ENCODE data around the gene CAMK1G.

Gene CAMK1G

DNA sequence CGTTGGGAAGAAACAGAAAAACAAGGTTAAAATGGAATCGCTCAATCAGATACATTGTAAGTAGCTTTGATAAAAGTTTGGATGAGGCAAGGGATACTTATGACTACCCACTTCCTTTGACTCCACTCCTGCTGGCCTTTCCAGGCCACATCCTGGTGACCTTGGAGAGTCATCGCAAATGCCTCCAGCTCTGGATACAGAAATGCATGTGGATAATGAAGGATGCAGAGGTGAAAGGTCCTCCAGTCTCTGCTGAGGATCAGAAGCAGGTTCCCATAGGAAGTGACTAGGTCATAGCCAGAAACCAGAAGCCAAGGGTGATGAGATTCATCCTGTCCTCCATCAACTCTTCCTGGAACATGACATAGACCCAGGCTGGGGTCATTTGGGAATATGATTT is 6.2 kb upstream of the CAMK1G start:
- Histone ChIP-seq H3K4me2 (ENCODE audit: insufficient read depth, low read length) (no peak overlapping the region), H3K79me2 (ENCODE audit: insufficient read depth, low read length) (no peaks in the 10 kb centered on the region), H3K9me3 (ENCODE audit: insufficient read depth, low read length, severe bottlenecking) (no peaks in the 10 kb centered on the region), H4K20me1 (ENCODE audit: insufficient read depth, low read length) (no peaks in the 10 kb centered on the region), H3K36me3 (ENCODE audit: insufficient read depth, low read length) (no peaks in the 10 kb centered on the region), H3K4me1 (ENCODE audit: insufficient read depth, low read length) (no peaks in the 10 kb centered on the region), H2AFZ (ENCODE audit: low read depth, low read length) (no peak overlapping the region), H3K27me3 (ENCODE audit: insufficient read depth, low read length, poor library complexity) (peaks cover 4% of the 10 kb centered on the region), H3K9ac (ENCODE audit: low read depth, low read length) (no peak overlapping the region), H3K27ac (ENCODE audit: low read length) (no peak overlapping the region), H3K4me3 (ENCODE audit: low read depth in 1 of 2, low read length in 2 of 2) (no peak overlapping the region)
- TF ChIP-seq, protein P1, sequence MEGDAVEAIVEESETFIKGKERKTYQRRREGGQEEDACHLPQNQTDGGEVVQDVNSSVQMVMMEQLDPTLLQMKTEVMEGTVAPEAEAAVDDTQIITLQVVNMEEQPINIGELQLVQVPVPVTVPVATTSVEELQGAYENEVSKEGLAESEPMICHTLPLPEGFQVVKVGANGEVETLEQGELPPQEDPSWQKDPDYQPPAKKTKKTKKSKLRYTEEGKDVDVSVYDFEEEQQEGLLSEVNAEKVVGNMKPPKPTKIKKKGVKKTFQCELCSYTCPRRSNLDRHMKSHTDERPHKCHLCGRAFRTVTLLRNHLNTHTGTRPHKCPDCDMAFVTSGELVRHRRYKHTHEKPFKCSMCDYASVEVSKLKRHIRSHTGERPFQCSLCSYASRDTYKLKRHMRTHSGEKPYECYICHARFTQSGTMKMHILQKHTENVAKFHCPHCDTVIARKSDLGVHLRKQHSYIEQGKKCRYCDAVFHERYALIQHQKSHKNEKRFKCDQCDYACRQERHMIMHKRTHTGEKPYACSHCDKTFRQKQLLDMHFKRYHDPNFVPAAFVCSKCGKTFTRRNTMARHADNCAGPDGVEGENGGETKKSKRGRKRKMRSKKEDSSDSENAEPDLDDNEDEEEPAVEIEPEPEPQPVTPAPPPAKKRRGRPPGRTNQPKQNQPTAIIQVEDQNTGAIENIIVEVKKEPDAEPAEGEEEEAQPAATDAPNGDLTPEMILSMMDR (IDR thresholded peaks at IDR 0.05; ENCODE audit: borderline replicate concordance, extremely low read depth, low read length, poor library complexity, severe bottlenecking) = no peak
- TF ChIP-seq EZH2 (IDR thresholded peaks at IDR 0.05; ENCODE audit: borderline replicate concordance, low read depth, low read length, severe bottlenecking) = no peak
- no peak for DNase-seq
- no peak for ATAC-seq (ENCODE audit: insufficient read depth, low read depth)

DNA sequence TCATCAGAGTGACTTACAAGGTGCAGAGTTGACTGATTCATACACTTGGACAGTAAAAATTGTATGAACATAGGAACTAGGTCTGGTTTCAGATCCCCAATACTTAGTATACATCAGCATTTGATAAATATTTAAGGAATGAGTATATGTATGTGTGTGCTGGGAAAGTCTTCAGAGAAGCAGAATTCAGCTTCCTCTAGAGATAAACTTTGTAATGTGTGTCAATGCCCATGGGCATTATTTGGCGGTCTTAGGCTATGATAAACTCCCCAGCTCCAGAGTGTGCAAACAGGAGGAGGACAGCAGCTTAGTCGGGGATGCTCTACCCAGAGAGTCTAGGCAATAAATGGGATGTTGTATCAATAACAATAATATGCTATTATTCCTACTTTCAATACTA is 2.9 kb upstream of the CAMK1G start:
- Histone ChIP-seq H3K27ac (ENCODE audit: low read length) (no peak overlapping the region), H3K36me3 (ENCODE audit: insufficient read depth, low read length) (no peaks in the 10 kb centered on the region), H3K4me3 (ENCODE audit: low read depth in 1 of 2, low read length in 2 of 2) (no peak overlapping the region), H3K27me3 (ENCODE audit: insufficient read depth, low read length, poor library complexity) (peaks cover 4% of the 10 kb centered on the region), H3K9ac (ENCODE audit: low read depth, low read length) (no peak overlapping the region), H3K4me2 (ENCODE audit: insufficient read depth, low read length) (no peak overlapping the region), H4K20me1 (ENCODE audit: insufficient read depth, low read length) (no peaks in the 10 kb centered on the region), H3K9me3 (ENCODE audit: insufficient read depth, low read length, severe bottlenecking) (no peaks in the 10 kb centered on the region), H3K79me2 (ENCODE audit: insufficient read depth, low read length) (no peaks in the 10 kb centered on the region), H2AFZ (ENCODE audit: low read depth, low read length) (no peak overlapping the region), H3K4me1 (ENCODE audit: insufficient read depth, low read length) (no peaks in the 10 kb centered on the region)
- TF ChIP-seq, protein P1 (IDR thresholded peaks at IDR 0.05; ENCODE audit: borderline replicate concordance, extremely low read depth, low read length, poor library complexity, severe bottlenecking) = no peak
- TF ChIP-seq EZH2 (IDR thresholded peaks at IDR 0.05; ENCODE audit: borderline replicate concordance, low read depth, low read length, severe bottlenecking) = no peak
- ATAC-seq (ENCODE audit: insufficient read depth, low read depth) (no peak), DNase-seq (no peak)

DNA sequence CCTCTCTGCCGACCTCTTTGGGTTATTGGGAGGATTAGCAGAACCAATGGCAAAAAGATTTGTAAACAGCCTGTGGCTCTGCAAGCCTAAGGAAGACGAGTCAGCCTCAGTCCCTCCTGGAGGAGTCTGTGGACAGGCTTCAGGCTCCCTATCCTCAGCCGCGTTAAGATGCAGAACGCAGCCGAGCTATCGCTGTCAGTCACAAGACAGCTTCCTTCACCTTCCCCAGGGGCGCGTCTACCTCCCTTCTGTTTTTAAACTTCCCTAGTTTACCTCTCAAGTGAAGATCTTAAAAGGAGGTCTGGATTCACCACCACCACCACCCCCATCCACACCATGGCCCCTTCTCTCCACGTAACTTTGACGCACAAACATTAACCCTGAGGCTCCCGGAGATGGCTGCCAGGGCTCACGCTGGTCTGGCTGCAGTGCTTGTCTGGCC is 738 bp downstream of the CAMK1G start:
- Histone ChIP-seq H3K27me3 (ENCODE audit: insufficient read depth, low read length, poor library complexity) (peaks cover 4% of the 10 kb centered on the region), H3K4me2 (ENCODE audit: insufficient read depth, low read length) (no peak overlapping the region), H3K4me1 (ENCODE audit: insufficient read depth, low read length) (no peaks in the 10 kb centered on the region), H3K27ac (ENCODE audit: low read length) (no peak overlapping the region), H3K9ac (ENCODE audit: low read depth, low read length) (no peak overlapping the region), H3K4me3 (ENCODE audit: low read depth in 1 of 2, low read length in 2 of 2) (no peak overlapping the region), H2AFZ (ENCODE audit: low read depth, low read length) (no peak overlapping the region), H3K9me3 (ENCODE audit: insufficient read depth, low read length, severe bottlenecking) (no peaks in the 10 kb centered on the region), H3K79me2 (ENCODE audit: insufficient read depth, low read length) (no peaks in the 10 kb centered on the region), H4K20me1 (ENCODE audit: insufficient read depth, low read length) (no peaks in the 10 kb centered on the region), H3K36me3 (ENCODE audit: insufficient read depth, low read length) (no peaks in the 10 kb centered on the region)
- no peak for TF ChIP-seq EZH2 (IDR thresholded peaks at IDR 0.05; ENCODE audit: borderline replicate concordance, low read depth, low read length, severe bottlenecking)
- TF ChIP-seq, protein P1 (IDR thresholded peaks at IDR 0.05; ENCODE audit: borderline replicate concordance, extremely low read depth, low read length, poor library complexity, severe bottlenecking) = no peak
- DNase-seq (no peak), ATAC-seq (ENCODE audit: insufficient read depth, low read depth) (no peak)

DNA sequence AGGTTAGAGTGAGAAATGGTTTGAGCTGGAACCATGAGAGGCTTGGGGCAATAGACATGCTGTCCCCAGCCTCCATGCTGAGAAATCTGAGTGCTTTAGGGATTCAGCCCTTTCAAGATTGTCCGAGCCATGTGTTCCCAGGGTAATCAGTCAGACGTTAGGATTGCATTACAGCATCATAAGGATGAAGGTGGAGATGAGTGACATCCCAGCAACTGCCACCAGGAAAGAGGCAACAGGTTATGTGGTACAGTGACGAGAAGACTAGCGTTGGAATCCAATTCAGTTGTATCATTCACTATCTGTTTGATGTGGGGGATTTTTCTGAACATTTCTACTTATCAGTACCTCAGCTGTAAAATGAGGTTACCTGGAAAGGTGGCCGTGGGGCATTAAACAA is 1.7 kb downstream of the CAMK1G start:
- no peaks in the 10 kb centered on the region for H3K79me2 ChIP-seq (ENCODE audit: insufficient read depth, low read length)
- H3K4me3 ChIP-seq (ENCODE audit: low read depth in 1 of 2, low read length in 2 of 2) = no peak overlapping the region
- ATAC-seq (ENCODE audit: insufficient read depth, low read depth) (no peak), DNase-seq (no peak)
- H3K36me3 ChIP-seq (ENCODE audit: insufficient read depth, low read length) = no peaks in the 10 kb centered on the region
- TF ChIP-seq EZH2 (IDR thresholded peaks at IDR 0.05; ENCODE audit: borderline replicate concordance, low read depth, low read length, severe bottlenecking) = no peak
- TF ChIP-seq, protein P1 (IDR thresholded peaks at IDR 0.05; ENCODE audit: borderline replicate concordance, extremely low read depth, low read length, poor library complexity, severe bottlenecking) = no peak
- H3K9ac ChIP-seq (ENCODE audit: low read depth, low read length) = no peak overlapping the region
- peaks cover 4% of the 10 kb centered on the region for H3K27me3 ChIP-seq (ENCODE audit: insufficient read depth, low read length, poor library complexity)
- no peaks in the 10 kb centered on the region for H3K9me3 ChIP-seq (ENCODE audit: insufficient read depth, low read length, severe bottlenecking)
- no peak overlapping the region for H3K27ac ChIP-seq (ENCODE audit: low read length)
- H3K4me2 ChIP-seq (ENCODE audit: insufficient read depth, low read length) = no peak overlapping the region
- H3K4me1 ChIP-seq (ENCODE audit: insufficient read depth, low read length) = no peaks in the 10 kb centered on the region
- H2AFZ ChIP-seq (ENCODE audit: low read depth, low read length) = no peak overlapping the region
- no peaks in the 10 kb centered on the region for H4K20me1 ChIP-seq (ENCODE audit: insufficient read depth, low read length)

Data from DND-41 (cell line).